ENCODE results near the gene TTC38.

DNA sequence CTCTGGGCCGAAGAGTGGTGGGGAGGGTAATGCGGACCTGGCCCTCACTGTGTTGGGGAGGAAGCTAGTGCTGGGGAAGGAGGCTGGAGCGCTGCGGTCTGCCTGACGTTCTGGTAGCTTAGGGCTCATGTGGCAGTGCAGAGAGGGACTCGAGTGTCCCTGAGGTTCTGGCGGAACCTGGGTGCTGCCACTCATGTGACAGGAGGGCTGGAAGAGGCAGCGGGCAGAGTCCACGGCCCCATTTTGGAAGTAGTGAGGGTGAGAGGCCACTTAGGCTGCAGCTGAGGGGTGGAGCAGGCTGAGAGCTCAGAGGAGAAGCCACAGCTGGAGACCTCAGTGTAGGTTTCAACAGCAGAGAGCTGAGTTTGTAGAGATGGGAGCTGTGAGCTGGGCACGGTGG, 51.5 kb downstream of the TTC38 start:
- TF ChIP-seq, protein P1, sequence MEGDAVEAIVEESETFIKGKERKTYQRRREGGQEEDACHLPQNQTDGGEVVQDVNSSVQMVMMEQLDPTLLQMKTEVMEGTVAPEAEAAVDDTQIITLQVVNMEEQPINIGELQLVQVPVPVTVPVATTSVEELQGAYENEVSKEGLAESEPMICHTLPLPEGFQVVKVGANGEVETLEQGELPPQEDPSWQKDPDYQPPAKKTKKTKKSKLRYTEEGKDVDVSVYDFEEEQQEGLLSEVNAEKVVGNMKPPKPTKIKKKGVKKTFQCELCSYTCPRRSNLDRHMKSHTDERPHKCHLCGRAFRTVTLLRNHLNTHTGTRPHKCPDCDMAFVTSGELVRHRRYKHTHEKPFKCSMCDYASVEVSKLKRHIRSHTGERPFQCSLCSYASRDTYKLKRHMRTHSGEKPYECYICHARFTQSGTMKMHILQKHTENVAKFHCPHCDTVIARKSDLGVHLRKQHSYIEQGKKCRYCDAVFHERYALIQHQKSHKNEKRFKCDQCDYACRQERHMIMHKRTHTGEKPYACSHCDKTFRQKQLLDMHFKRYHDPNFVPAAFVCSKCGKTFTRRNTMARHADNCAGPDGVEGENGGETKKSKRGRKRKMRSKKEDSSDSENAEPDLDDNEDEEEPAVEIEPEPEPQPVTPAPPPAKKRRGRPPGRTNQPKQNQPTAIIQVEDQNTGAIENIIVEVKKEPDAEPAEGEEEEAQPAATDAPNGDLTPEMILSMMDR (IDR thresholded peaks at IDR 0.05) = no peak
- no peak for TF ChIP-seq POLR2AphosphoS5 (IDR thresholded peaks at IDR 0.05)
- no peak for TF ChIP-seq EP300 (IDR thresholded peaks at IDR 0.05)
- no peak for TF ChIP-seq POLR2A (IDR thresholded peaks at IDR 0.05)
